Hepatocyte (in vitro differentiated cells): ENCODE results near the gene TGFBR3L. TPM values are rescaled to one million over a fixed set of nuclear protein-coding genes. Genes with fewer than 3 reads are reported as not detected.

ENCODE experiments used
- DNase-seq: peaks from one replicate; pipeline ENCODE4 v3.0.0-alpha.2; 2016; ENCODE audit warnings: low spot score
- H2AFZ ChIP-seq: fragments of 200-600 bp; sonication (generic); 2 replicates; pipeline ENCODE4 v1.6.0; 2016; ENCODE audit warnings: antibody characterized with exemption, mild to moderate bottlenecking
- H3K27ac ChIP-seq: fragments of 200-600 bp; sonication (generic); 2 replicates; pipeline ENCODE4 v1.5.1; 2016; ENCODE audit warnings: mild to moderate bottlenecking
- H3K27me3 ChIP-seq: fragments of 200-600 bp; sonication (generic); 2 replicates; pipeline ENCODE4 v1.6.1; 2016
- H3K36me3 ChIP-seq: fragments of 200-600 bp; sonication (generic); replicated peaks from 2 replicates; pipeline ENCODE4 v1.5.1; 2016; ENCODE audit warnings: low read depth; ENCODE audit not compliant: insufficient read depth
- H3K4me1 ChIP-seq: fragments of 200-600 bp; sonication (generic); 2 replicates; pipeline ENCODE4 v1.5.1; 2016; ENCODE audit warnings: mild to moderate bottlenecking, moderate library complexity; ENCODE audit not compliant: insufficient read depth
- H3K4me2 ChIP-seq: fragments of 200-600 bp; sonication (generic); 2 replicates; pipeline ENCODE4 v1.6.0; 2016
- H3K4me3 ChIP-seq: fragments of 200-600 bp; sonication (generic); 2 replicates; pipeline ENCODE4 v1.5.1; 2016; ENCODE audit warnings: mild to moderate bottlenecking
- H3K79me2 ChIP-seq: fragments of 200-600 bp; sonication (generic); 2 replicates; pipeline ENCODE4 v1.6.0; 2017; ENCODE audit warnings: mild to moderate bottlenecking
- H3K9me2 ChIP-seq: fragments of 200-600 bp; sonication (generic); replicated peaks from 2 replicates; pipeline ENCODE4 v1.6.0; 2017; ENCODE audit warnings: mild to moderate bottlenecking; ENCODE audit not compliant: insufficient read depth
- H3K9me3 ChIP-seq: fragments of 200-600 bp; sonication (generic); 2 replicates; pipeline ENCODE4 v1.5.1; 2016; ENCODE audit warnings: low read depth, mild to moderate bottlenecking
- H4K20me1 ChIP-seq: fragments of 200-600 bp; sonication (generic); 2 replicates; pipeline ENCODE4 v1.6.0; 2016; ENCODE audit warnings: mild to moderate bottlenecking; ENCODE audit not compliant: insufficient read depth, poor library complexity, severe bottlenecking
- EZH2 ChIP-seq: fragments of 200-600 bp; sonication (generic); IDR thresholded peaks from 2 replicates; pipeline ENCODE4 v1.6.1; 2016; ENCODE audit warnings: antibody characterized with exemption, mild to moderate bottlenecking, borderline replicate concordance
- EZH2phosphoT487 ChIP-seq: fragments of 200-600 bp; sonication (generic); IDR thresholded peaks from one replicate; pipeline ENCODE4 v1.6.1; 2018; ENCODE audit warnings: antibody characterized with exemption, mild to moderate bottlenecking, low read depth, moderate library complexity; ENCODE audit not compliant: unreplicated experiment, severe bottlenecking
- WGBS: methylation state at CpG from one replicate; pipeline ENCODE4 v1.1.6; 2016; ENCODE audit warnings: low lambda C conversion rate; ENCODE audit errors: missing lambda C conversion rate; 5-methylcytosine and 5-hydroxymethylcytosine counted together
- polyA plus RNA-seq: library from polyadenylated mRNA; unstranded; fragments of >200 nt; fragmentation: Nextera tagmentation; extraction: Ambion mirVana; gene quantifications from 2 replicates; pipeline ENCODE4 v1.2.1, GENCODE V29; 2016
- total RNA-seq: library from RNA; depleted of rRNA; stranded (reverse); fragments of >200 nt; gene quantifications from 2 replicates; pipeline ENCODE4 v1.2.3, GENCODE V29; 2014
- TF ChIP-seq, protein P1 (sequence below): fragments of 200-600 bp; sonication (generic); IDR thresholded peaks from 2 replicates; pipeline ENCODE4 v1.5.1; 2016; ENCODE audit warnings: antibody characterized with exemption, mild to moderate bottlenecking; ENCODE audit not compliant: poor library complexity

Gene TGFBR3L
- total and polyA plus RNA-seq, 2 experiments from 2014 or later, result 8.5 TPM; not detected in 1

DNA sequence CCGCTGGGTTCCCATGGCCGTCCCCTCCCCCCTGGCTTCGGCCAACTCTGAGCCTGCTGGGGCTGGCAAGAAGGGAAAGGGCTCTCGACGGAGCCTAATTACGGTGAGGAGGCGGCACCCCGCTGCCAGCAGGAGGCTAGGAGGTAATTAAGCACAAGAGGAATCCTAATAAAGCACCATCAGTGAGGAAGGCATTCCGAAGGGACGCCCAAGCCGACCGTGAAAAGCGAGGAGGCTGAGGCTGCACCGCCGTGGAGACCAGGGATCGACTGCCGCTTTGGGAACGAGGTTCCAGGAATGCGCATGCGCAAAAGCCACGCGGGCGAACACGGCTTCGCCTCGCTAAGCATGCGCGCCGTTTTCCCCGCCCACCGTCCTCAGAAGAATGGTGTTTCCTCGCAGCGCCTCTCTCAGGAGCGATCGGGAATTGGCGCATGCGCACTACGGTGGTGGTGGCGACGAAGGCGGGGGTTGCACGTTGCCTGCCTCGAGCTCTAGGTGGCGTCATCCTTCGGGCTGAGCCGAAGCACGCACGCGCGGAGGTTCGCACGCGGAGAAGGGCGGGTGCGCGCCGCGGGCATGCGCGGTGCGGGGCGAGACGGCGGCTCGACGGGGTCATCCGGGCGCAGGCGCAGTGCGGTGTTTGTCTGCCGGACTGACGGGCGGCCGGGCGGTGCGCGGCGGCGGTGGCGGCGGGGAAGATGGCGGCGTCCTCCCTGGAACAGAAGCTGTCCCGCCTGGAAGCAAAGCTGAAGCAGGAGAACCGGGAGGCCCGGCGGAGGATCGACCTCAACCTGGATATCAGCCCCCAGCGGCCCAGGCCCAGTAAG, 11.2 kb upstream of the TGFBR3L start, which contains the start of gene MAP2K7:
TSS of gene MAP2K7 (plus strand) at position 634 of the 830 bp plus-strand sequence. CDS start at position 702, 68 bp downstream.
- WGBS, result under 1% methylated on average over 64 of the region's 89 CpGs
- Histone ChIP-seq H3K9me3 (no peaks in the 10 kb centered on the region), H3K4me2 (peak within 1 kb of the TSS; percentile 98), H3K4me3 (peak within 1 kb of the TSS; percentile 96), H3K9me2 (no peaks in the 10 kb centered on the region), H3K79me2 (peaks cover 48% of the 10 kb centered on the region), H4K20me1 (peaks cover 40% of the 10 kb centered on the region), H2AFZ (peak within 1 kb of the TSS; percentile 49), H3K27me3 (no peaks in the 10 kb centered on the region), H3K36me3 (no peaks in the 10 kb centered on the region), H3K27ac (peak within 1 kb of the TSS; percentile 82), H3K4me1 (peaks cover 20% of the 10 kb centered on the region)
- no peak for TF ChIP-seq EZH2phosphoT487
- no peak for TF ChIP-seq EZH2
- TF ChIP-seq, protein P1, sequence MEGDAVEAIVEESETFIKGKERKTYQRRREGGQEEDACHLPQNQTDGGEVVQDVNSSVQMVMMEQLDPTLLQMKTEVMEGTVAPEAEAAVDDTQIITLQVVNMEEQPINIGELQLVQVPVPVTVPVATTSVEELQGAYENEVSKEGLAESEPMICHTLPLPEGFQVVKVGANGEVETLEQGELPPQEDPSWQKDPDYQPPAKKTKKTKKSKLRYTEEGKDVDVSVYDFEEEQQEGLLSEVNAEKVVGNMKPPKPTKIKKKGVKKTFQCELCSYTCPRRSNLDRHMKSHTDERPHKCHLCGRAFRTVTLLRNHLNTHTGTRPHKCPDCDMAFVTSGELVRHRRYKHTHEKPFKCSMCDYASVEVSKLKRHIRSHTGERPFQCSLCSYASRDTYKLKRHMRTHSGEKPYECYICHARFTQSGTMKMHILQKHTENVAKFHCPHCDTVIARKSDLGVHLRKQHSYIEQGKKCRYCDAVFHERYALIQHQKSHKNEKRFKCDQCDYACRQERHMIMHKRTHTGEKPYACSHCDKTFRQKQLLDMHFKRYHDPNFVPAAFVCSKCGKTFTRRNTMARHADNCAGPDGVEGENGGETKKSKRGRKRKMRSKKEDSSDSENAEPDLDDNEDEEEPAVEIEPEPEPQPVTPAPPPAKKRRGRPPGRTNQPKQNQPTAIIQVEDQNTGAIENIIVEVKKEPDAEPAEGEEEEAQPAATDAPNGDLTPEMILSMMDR, result peak; percentile 85
- DNase-seq, result peak; percentile 100

DNA sequence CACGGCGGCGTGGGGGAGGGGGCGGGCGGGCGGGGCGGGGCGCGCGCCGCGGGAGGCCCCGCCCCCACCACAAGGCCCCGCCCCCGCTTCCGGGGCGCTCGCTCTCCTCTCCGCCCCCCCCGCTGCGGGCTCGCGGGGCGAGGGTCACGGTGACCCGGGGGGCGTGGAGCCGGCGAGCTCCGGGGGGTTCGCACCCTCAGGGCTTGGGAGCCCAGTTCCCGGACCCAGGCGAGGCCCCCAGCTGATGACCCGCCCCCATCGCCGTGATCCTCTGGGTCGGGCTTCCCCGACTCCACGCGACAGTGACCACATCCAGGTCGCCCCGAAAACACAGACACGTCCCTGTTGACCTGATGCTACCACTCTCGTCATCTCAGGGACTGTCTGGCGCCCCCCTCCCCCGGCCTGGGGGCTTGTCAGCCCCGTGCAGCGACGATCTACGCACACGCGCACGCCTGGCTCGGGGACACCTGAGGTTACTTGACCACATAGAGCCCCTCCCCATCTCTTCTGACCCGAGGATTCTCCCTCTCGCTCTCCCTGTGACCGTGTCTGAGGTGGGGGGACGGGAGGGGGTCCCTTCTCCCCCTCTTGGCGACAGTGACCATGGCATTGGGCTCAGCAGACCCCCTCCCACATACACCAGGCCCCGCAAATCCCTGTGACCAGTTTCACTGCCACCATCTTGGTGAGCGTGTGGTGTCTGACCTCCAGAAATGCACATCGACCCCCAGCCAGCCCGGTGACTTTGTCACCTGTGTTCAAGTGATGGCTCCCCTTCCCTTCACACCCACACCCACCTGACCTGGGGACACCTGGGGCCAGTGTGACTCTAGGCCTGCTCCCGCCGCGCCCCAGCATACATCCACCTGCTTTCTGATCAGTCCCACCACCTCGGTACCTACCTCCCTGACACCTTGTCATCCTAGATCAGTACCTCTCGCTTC, 10.3 kb upstream of the TGFBR3L start:
- no peaks in the 10 kb centered on the region for H3K27me3 ChIP-seq

DNA sequence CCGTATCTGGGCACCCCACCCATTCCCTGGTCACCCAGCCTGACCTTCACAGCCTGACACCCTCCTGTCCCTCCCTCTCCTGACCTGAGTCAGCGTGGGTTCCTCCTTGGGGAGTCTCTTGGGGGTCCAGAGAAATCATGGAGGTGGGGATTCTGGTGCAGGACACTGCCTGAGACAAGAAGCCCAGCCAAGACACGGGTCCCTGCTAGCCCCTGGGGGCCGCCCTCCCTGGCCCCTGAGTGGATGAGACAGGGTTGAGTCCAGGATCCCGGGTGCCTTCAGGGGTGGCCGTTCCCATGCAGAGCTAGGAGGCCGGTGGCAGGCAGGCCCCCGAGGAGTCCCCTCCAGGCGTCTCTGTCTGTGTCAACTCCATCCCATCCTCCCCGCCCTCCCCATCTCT, 9.4 kb upstream of the TGFBR3L start:
- no peaks in the 10 kb centered on the region for H3K27me3 ChIP-seq
- H3K27ac ChIP-seq, result no peak overlapping the region
- 88% methylated on average over 10 of the region's 10 CpGs for WGBS
- H4K20me1 ChIP-seq, result peaks cover 51% of the 10 kb centered on the region
- H2AFZ ChIP-seq, result no peak overlapping the region
- peaks cover 48% of the 10 kb centered on the region for H3K79me2 ChIP-seq
- TF ChIP-seq EZH2 (no peak), EZH2phosphoT487 (no peak)
- TF ChIP-seq, protein P1, result no peak
- peak overlapping the region; percentile 96 for H3K4me3 ChIP-seq
- H3K9me3 ChIP-seq, result no peaks in the 10 kb centered on the region
- H3K9me2 ChIP-seq, result no peaks in the 10 kb centered on the region
- no peaks in the 10 kb centered on the region for H3K36me3 ChIP-seq
- H3K4me2 ChIP-seq, result peak overlapping the region; percentile 98
- H3K4me1 ChIP-seq, result peaks cover 20% of the 10 kb centered on the region
- DNase-seq, result no peak

More for the DNA sequence above, 10.3 kb upstream of the TGFBR3L start:
- H3K36me3 ChIP-seq, result no peaks in the 10 kb centered on the region
- H3K4me2 ChIP-seq, result peak overlapping the region; percentile 98
- no peaks in the 10 kb centered on the region for H3K9me3 ChIP-seq
- peak overlapping the region; percentile 96 for H3K4me3 ChIP-seq
- peak overlapping the region; percentile 49 for H2AFZ ChIP-seq
- peak overlapping the region; percentile 81 for H3K27ac ChIP-seq
- H3K79me2 ChIP-seq, result peaks cover 48% of the 10 kb centered on the region
- H4K20me1 ChIP-seq, result peaks cover 49% of the 10 kb centered on the region
- H3K4me1 ChIP-seq, result peaks cover 20% of the 10 kb centered on the region
- H3K9me2 ChIP-seq, result no peaks in the 10 kb centered on the region
- TF ChIP-seq, protein P1, result no peak
- TF ChIP-seq EZH2phosphoT487 (no peak), EZH2 (no peak)
- WGBS, result 26% methylated on average over 32 of the region's 68 CpGs
- DNase-seq, result peak; percentile 75
